Activated B cell treated with CpG ODN at 0.5 μM for 24 hours (primary cell): ENCODE results near the gene ARRB2. TPM values are rescaled to one million over a fixed set of nuclear protein-coding genes. Genes with fewer than 3 reads are reported as not detected.

Experiments
- ATAC-seq: fragments of 200-7000 bp; cut with Tn5 transposase; one replicate; pipeline ENCODE4 v1.10.0; 2021; ENCODE audit warnings: low read depth, mild to moderate bottlenecking, moderate library complexity
- CTCF ChIA-PET: fragments of 350-600 bp; sonication (Branson Sonifier 250); formaldehyde crosslinking; loops from one replicate; lab custom pipeline; 2021; ENCODE audit warnings: antibody characterized with exemption; lab: Charles Lee
- POLR2A ChIA-PET: fragments of 350-600 bp; sonication (Branson Sonifier 250); formaldehyde crosslinking; loops from one replicate; lab custom pipeline; 2021; ENCODE audit warnings: antibody characterized with exemption; lab: Charles Lee
- DNase-seq: peaks from one replicate; pipeline ENCODE4 v3.0.0; 2022
- H3K27ac Mint-ChIP-seq: one replicate; pipeline ENCODE4 v1.8.0; 2020; ENCODE audit warnings: mixed read lengths
- H3K27me3 Mint-ChIP-seq: one replicate; pipeline ENCODE4 v1.8.0; 2021; ENCODE audit warnings: mixed read lengths
- H3K36me3 Mint-ChIP-seq: one replicate; pipeline ENCODE4 v1.8.0; 2021; ENCODE audit warnings: low read depth, mixed read lengths
- H3K4me1 Mint-ChIP-seq: one replicate; pipeline ENCODE4 v1.8.0; 2021; ENCODE audit warnings: mixed read lengths
- H3K4me3 Mint-ChIP-seq: one replicate; pipeline ENCODE4 v1.8.0; 2020; ENCODE audit warnings: mild to moderate bottlenecking, mixed read lengths
- H3K9me3 Mint-ChIP-seq: one replicate; pipeline ENCODE4 v1.8.0; 2020; ENCODE audit warnings: mixed read lengths
- CTCF ChIP-seq: fragments of 200-600 bp; IDR thresholded peaks from one replicate; pipeline ENCODE4 v1.8.0; 2022; ENCODE audit warnings: antibody characterized with exemption, mild to moderate bottlenecking
- intact Hi-C: fragments of 100-400 bp; cut with micrococcal nuclease; formaldehyde crosslinking; loops from one replicate; pipeline ENCODE4 v1.15.1; 2024
- total RNA-seq: library from RNA; stranded (reverse); gene quantifications from 2 replicates; pipeline ENCODE4 v1.2.3, GENCODE V29; 2022

Gene ARRB2
- total RNA-seq, 1 donor from 2014 or later, result 52.0 TPM

DNA sequence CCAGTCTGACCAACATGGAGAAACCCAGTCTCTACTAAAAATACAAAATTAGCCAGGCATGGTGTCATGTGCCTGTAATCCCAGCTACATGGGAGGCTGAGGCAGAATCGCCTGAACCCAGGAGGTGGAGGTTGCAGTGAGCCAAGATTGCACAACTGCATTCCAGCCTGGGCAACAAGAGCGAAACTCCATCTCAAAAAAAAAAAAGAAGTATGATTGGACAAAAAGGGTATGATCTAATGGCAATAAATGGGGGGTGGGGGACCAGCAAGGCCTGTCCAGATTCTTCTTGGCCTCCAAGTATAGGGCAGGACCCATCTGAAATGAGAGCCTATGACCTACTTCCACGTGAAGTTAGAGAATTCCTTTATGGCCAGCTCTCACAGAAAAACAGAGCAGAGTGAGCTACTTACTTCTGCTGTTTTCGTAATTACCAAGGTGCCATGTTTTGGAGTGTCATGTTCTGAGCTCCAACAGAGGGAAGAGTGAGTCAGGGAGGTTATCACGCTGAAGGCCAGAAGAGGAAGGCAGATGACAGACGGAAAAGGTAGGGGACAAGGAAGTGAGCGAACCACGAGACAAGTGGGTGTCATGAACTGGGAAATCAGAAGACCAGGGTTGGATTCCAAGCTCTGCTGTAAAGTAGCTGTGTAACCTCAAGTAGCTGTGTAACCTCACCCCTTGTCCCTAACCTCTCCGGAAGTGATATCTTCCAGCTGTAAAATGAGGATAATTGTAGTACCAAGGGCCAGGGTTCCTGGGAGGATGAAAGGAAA, 25.6 kb downstream of the ARRB2 start:
- Mint-ChIP-seq H3K27me3 (no peaks in the 10 kb centered on the region), H3K4me3 (no peak overlapping the region), H3K9me3 (no peaks in the 10 kb centered on the region), H3K4me1 (peaks cover 64% of the 10 kb centered on the region), H3K27ac (peak overlapping the region; percentile 63), H3K36me3 (peaks cover 10% of the 10 kb centered on the region)
- no peak for ATAC-seq
- ChIA-PET CTCF (interaction anchor here (0.7 to 1.3 kb wide), 4 partner anchors 54 to 575 kb away, joined by 3 to 5 read pairs (median 4); no protein-coding TSS in a partner anchor), POLR2A (no interaction called here)
- DNase-seq, result no peak
- intact Hi-C loops, result no loop called here
- TF ChIP-seq CTCF, result no peak

DNA sequence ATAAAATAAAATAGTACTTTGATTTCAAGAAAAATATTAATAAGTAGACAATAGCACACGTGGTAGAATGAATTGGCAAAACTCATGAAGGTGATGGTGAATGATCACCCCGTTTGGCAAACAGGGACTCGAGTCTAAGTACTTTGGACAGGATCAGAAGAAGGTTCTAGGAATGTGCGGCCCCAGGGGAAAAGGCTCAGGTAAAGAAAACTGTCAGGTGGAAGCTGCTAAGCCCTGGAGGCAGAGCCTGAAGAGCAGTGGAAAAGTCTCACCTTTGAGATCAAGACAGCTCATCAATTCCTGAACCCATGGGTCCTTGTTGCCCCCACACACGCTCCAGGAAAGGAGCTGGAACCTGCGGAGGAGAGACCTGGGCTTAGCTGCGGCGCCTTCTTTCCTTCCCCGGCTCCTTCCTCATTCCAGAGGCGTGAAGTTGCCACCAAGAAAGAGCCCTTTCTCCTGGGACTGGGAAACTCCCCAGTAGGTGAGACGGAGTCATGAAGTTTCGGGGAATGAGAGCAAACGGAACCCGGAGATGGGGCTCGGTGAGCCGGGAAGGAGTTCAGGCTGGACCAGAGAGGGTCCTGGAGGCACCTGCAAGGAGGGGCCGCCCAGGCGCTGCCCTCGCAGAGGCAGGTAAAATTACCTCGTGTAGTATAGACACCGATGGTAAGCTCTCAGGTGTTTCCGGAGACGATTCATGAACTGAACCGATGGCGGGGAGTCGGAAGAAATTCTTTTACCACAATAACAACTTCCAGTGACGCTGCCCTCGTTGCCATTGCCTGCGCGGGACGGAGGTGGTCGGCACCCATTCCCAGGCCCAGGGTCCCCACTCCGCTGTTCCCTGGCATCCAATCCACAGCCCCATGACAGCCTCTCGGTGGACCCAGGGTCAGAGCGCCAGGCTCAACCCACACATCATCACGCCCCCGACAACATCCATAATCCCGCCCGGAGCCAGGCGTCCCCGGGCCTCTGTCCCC, 28.0 kb downstream of the ARRB2 start:
- Mint-ChIP-seq H3K27ac (peak overlapping the region; percentile 76), H3K4me1 (peaks cover 43% of the 10 kb centered on the region), H3K27me3 (no peaks in the 10 kb centered on the region), H3K4me3 (peak overlapping the region; percentile 83), H3K36me3 (peaks cover 3% of the 10 kb centered on the region), H3K9me3 (no peaks in the 10 kb centered on the region)
- peak; percentile 11 for ATAC-seq
- intact Hi-C loops, result no loop called here
- ChIA-PET CTCF (interaction anchor here (1.4 kb wide), 1 partner anchor 51 kb away, joined by 10 read pairs; the partner anchor contains the start of gene GLTPD2), POLR2A (interaction anchor here (1.3 kb wide), 1 partner anchor 52 kb away, joined by 3 read pairs; no protein-coding TSS in a partner anchor)
- TF ChIP-seq CTCF, result no peak
- DNase-seq, result peak; percentile 42

GRCh38 chr17:4739122-4740024, 28.9 kb downstream of the ARRB2 start, which contains the start of the genes CXCL16 and ZMYND15:
TSS of gene CXCL16 (minus strand) at chr17:4739928. CDS start at chr17:4739339, 589 bp downstream.
TSS of gene ZMYND15 (plus strand) at chr17:4739833. CDS start at chr17:4740549, 716 bp downstream.
- CTCF ChIA-PET, result interaction anchor here (1.4 kb wide), 1 partner anchor 50 kb away, joined by 10 read pairs; the partner anchor contains the start of gene GLTPD2
- POLR2A ChIA-PET, result interaction anchor here (1.3 kb wide), 1 partner anchor 51 kb away, joined by 3 read pairs; no protein-coding TSS in a partner anchor
- H3K27me3 Mint-ChIP-seq, result no peaks in the 10 kb centered on the region
- DNase-seq (peak; percentile 76), ATAC-seq (peak; percentile 87)
- TF ChIP-seq CTCF, result no peak
- no peaks in the 10 kb centered on the region for H3K9me3 Mint-ChIP-seq
- peak within 1 kb of the TSS; percentile 83 for H3K4me3 Mint-ChIP-seq
- H3K4me1 Mint-ChIP-seq, result peaks cover 34% of the 10 kb centered on the region
- H3K27ac Mint-ChIP-seq, result peak within 1 kb of the TSS; percentile 76
- peaks cover 3% of the 10 kb centered on the region for H3K36me3 Mint-ChIP-seq
- intact Hi-C loops, result no loop called here

GRCh38 chr17:4740025-4740351, 29.6 kb downstream of the ARRB2 start:
- no peak for TF ChIP-seq CTCF
- POLR2A ChIA-PET, result interaction anchor here (1.3 kb wide), 1 partner anchor 50 kb away, joined by 3 read pairs; no protein-coding TSS in a partner anchor
- CTCF ChIA-PET, result no interaction called here
- ATAC-seq, result no peak
- peaks cover 3% of the 10 kb centered on the region for H3K36me3 Mint-ChIP-seq
- H3K4me1 Mint-ChIP-seq, result peaks cover 28% of the 10 kb centered on the region
- H3K27ac Mint-ChIP-seq, result peak overlapping the region; percentile 59
- DNase-seq, result no peak
- intact Hi-C loops, result no loop called here
- peaks cover 2% of the 10 kb centered on the region for H3K27me3 Mint-ChIP-seq
- H3K9me3 Mint-ChIP-seq, result no peaks in the 10 kb centered on the region
- H3K4me3 Mint-ChIP-seq, result peak overlapping the region; percentile 75
